ENCODE data around the gene AFG3L2. TPM values are rescaled to one million over a fixed set of nuclear protein-coding genes. Genes with fewer than 3 reads are reported as not detected.

Gene AFG3L2
- total RNA-seq, 6 experiments from 2014 or later, result 35.2 to 44.4 (median 39.0) TPM

DNA sequence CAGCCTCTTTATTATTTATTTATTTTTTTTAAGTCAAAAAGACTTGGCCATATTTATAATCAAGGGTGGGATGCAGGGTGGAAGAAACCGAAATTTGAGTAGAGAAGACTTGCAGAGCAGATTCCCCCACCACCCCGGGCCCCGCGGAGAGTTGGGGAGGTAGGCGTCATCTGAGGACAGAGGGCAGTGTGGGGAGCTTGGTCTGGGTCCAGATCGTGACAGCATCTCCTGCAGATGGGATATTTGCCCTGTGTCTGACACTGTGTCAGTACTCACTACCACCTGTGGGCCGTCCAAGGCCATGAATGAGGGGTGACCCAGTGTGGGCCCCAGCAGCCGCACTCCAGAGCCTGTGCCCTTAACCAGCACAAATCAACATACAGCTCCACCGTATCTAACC, 20.2 kb upstream of the AFG3L2 start:
- Mint-ChIP-seq H3K27me3 (ENCODE audit: insufficient read depth) (peaks cover 4% of the 10 kb centered on the region), H3K4me3 (no peak overlapping the region), H3K9me3 (no peaks in the 10 kb centered on the region), H3K36me3 (ENCODE audit: low read depth) (no peaks in the 10 kb centered on the region), H3K4me1 (ENCODE audit: low read depth) (peaks cover 12% of the 10 kb centered on the region), H3K27ac (no peak overlapping the region)
- no peak for DNase-seq
- TF ChIP-seq, protein P1, sequence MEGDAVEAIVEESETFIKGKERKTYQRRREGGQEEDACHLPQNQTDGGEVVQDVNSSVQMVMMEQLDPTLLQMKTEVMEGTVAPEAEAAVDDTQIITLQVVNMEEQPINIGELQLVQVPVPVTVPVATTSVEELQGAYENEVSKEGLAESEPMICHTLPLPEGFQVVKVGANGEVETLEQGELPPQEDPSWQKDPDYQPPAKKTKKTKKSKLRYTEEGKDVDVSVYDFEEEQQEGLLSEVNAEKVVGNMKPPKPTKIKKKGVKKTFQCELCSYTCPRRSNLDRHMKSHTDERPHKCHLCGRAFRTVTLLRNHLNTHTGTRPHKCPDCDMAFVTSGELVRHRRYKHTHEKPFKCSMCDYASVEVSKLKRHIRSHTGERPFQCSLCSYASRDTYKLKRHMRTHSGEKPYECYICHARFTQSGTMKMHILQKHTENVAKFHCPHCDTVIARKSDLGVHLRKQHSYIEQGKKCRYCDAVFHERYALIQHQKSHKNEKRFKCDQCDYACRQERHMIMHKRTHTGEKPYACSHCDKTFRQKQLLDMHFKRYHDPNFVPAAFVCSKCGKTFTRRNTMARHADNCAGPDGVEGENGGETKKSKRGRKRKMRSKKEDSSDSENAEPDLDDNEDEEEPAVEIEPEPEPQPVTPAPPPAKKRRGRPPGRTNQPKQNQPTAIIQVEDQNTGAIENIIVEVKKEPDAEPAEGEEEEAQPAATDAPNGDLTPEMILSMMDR (IDR thresholded peaks at IDR 0.05), result no peak

DNA sequence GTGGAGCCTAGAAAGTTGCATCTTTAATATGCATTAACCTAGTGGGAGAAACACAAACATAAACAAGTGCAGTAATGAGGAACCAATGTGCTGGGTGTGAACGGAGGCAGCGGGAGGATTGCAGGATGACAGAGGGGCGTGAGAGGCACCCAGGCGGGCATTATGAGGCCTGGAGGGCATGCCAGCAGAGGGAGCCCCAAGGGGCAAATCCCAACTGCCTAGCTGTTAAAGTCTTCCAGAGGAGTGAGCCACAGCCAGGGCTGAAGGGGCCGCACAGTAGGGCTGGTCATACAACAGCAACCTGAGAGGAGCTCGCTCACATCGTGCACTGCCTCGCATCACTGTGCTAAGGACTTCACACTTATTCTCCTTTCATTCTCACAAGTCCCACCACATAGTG, 17.4 kb upstream of the AFG3L2 start:
- peaks cover 4% of the 10 kb centered on the region for H3K27me3 Mint-ChIP-seq (ENCODE audit: insufficient read depth)
- TF ChIP-seq, protein P1 (IDR thresholded peaks at IDR 0.05), result peak; percentile 72

DNA sequence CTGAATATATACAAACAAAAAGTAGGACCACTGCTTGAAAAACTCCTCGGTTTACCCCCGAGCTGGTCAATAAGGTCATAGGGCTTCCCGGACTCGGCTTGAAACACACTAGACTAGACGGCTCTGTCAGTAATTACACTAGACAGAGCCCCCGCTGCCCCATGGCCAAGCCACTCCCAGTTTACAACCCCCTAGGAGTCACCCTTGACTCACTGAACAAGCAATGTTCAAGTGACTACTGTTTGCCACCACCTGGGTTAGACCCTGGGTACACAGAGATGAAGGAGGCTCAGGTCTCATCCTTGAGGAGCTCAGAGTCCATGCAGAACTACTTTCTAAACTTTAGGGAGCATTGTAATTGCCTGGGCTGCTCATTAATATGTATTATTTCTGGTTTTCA, 17.0 kb upstream of the AFG3L2 start:
- H3K9me3 Mint-ChIP-seq, result no peaks in the 10 kb centered on the region
- no peaks in the 10 kb centered on the region for H3K36me3 Mint-ChIP-seq (ENCODE audit: low read depth)
- TF ChIP-seq, protein P1 (IDR thresholded peaks at IDR 0.05), result no peak

More for the DNA sequence above, 17.4 kb upstream of the AFG3L2 start:
- no peak for DNase-seq
- peaks cover 13% of the 10 kb centered on the region for H3K4me1 Mint-ChIP-seq (ENCODE audit: low read depth)
- no peaks in the 10 kb centered on the region for H3K9me3 Mint-ChIP-seq
- H3K36me3 Mint-ChIP-seq (ENCODE audit: low read depth), result no peaks in the 10 kb centered on the region
- H3K4me3 Mint-ChIP-seq, result no peak overlapping the region
- H3K27ac Mint-ChIP-seq, result no peak overlapping the region

DNA sequence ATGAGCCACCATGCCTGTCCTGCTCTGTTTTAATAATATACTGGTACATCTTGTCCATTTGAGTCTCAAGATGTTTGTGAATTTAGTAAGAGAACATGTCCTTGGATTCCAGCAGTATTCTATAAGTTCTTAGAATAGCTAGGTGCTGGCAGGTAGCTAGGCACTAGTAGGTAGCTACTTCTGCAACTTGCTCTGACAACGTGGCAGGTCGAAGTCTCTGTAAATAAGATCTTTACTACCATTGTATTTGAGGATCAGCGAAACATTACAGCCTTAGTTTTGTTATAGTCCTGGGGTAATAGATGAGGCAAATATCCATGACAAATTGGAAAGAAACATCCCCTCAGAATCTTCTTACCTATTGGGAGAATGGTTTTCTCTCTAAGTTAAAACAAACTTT, 16.5 kb upstream of the AFG3L2 start:
- no peaks in the 10 kb centered on the region for H3K36me3 Mint-ChIP-seq (ENCODE audit: low read depth)
- DNase-seq, result no peak
- H3K27me3 Mint-ChIP-seq (ENCODE audit: insufficient read depth), result peaks cover 4% of the 10 kb centered on the region
- no peak overlapping the region for H3K27ac Mint-ChIP-seq
- no peaks in the 10 kb centered on the region for H3K9me3 Mint-ChIP-seq
- peaks cover 13% of the 10 kb centered on the region for H3K4me1 Mint-ChIP-seq (ENCODE audit: low read depth)
- TF ChIP-seq, protein P1 (IDR thresholded peaks at IDR 0.05), result no peak
- no peak overlapping the region for H3K4me3 Mint-ChIP-seq

More for the DNA sequence above, 17.0 kb upstream of the AFG3L2 start:
- H3K27ac Mint-ChIP-seq, result no peak overlapping the region
- peaks cover 4% of the 10 kb centered on the region for H3K27me3 Mint-ChIP-seq (ENCODE audit: insufficient read depth)
- no peak overlapping the region for H3K4me3 Mint-ChIP-seq
- peaks cover 13% of the 10 kb centered on the region for H3K4me1 Mint-ChIP-seq (ENCODE audit: low read depth)
- no peak for DNase-seq

DNA sequence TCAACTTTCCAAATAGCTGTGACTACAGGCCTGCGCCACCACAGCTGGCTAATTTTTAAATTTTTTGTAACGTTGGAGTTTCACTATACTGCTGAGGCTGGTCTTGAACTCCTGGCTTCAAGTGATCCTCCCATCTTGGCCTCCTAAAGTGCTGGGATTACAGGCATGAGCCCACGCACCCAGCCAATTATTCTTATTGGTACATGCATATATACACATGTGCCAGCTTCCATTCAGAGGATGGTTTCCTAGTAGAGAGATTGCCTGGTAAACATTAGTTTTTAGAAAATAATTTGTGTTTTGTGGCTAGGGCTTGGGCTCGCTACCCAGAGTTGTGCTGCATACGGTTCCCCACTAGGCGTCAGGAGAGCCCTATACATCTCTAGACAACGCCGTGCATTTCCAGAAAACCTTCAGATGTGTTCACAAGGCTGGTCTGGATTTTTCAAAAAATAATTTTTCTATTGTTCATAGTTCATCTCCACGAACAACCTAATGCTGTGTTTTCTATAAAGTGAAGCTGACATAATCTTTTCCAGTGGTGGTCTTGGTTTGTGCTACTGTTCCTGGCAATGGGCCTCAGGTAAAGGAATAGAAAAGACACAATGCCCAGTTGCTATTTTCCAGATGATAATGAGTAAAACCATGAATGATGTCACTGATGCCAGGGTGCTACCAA, 14.6 kb upstream of the AFG3L2 start:
- DNase-seq, result peak; percentile 58
- H3K9me3 Mint-ChIP-seq, result no peaks in the 10 kb centered on the region
- H3K4me1 Mint-ChIP-seq (ENCODE audit: low read depth), result peaks cover 13% of the 10 kb centered on the region
- no peaks in the 10 kb centered on the region for H3K27me3 Mint-ChIP-seq (ENCODE audit: insufficient read depth)
- H3K27ac Mint-ChIP-seq, result no peak overlapping the region
- TF ChIP-seq, protein P1 (IDR thresholded peaks at IDR 0.05), result peak; percentile 91
- no peaks in the 10 kb centered on the region for H3K36me3 Mint-ChIP-seq (ENCODE audit: low read depth)
- no peak overlapping the region for H3K4me3 Mint-ChIP-seq
